Activated T-cell treated with anti-CD3 and anti-CD28 coated beads, Interleukin-2, amount 50 U/mL, for 1 hour (primary cell): ENCODE data around the gene TLR6.
"Not testable (repeated sequence)": the region's sequence is repeated elsewhere in the genome, so short reads cannot be mapped to it uniquely, and the experiment has no call there.

ENCODE experiments used
- DNase-seq: peaks from one replicate; pipeline ENCODE4 v3.0.0-alpha.2; 2020

TLR6 gene

GRCh38 chr4:38821739-38822138, 34.9 kb downstream of the TLR6 start:
- DNase-seq = no peak

GRCh38 chr4:38820329-38821061, 36.1 kb downstream of the TLR6 start:
- no peak for DNase-seq

GRCh38 chr4:38819569-38819968, 37.0 kb downstream of the TLR6 start:
- no peak for DNase-seq

- no peak for DNase-seq
Observed at GRCh38 chr4:38818441-38818976, 38.1 kb downstream of the TLR6 start.

- no peak for DNase-seq
Observed at GRCh38 chr4:38815885-38816782, 40.5 kb downstream of the TLR6 start.

- DNase-seq = no peak
Observed at GRCh38 chr4:38814386-38814785, 42.2 kb downstream of the TLR6 start.

- DNase-seq = no peak
Observed at GRCh38 chr4:38811297-38811696, 45.3 kb downstream of the TLR6 start.

GRCh38 chr4:38807462-38807861, 49.2 kb downstream of the TLR6 start:
- DNase-seq = not testable (repeated sequence)

GRCh38 chr4:38806251-38806650, 50.4 kb downstream of the TLR6 start:
- DNase-seq = not testable (repeated sequence)

GRCh38 chr4:38805530-38806145, 51.0 kb downstream of the TLR6 start:
- DNase-seq = no peak

- no peak for DNase-seq
Observed at GRCh38 chr4:38804654-38805295, 51.8 kb downstream of the TLR6 start, which contains the start of gene TLR1. TSS of gene TLR1 (minus strand) at chr4:38804791. CDS start at chr4:38798831, 5,960 bp downstream.

GRCh38 chr4:38803833-38804653, 52.6 kb downstream of the TLR6 start:
- DNase-seq = no peak

- no peak for DNase-seq
Observed at GRCh38 chr4:38802561-38803355, 53.9 kb downstream of the TLR6 start.

GRCh38 chr4:38800961-38801450, 55.6 kb downstream of the TLR6 start:
- DNase-seq = no peak

GRCh38 chr4:38800366-38800765, 56.3 kb downstream of the TLR6 start:
- DNase-seq = no peak

- no peak for DNase-seq
Observed at GRCh38 chr4:38795087-38795486, 61.5 kb downstream of the TLR6 start.

GRCh38 chr4:38794051-38794450, 62.6 kb downstream of the TLR6 start:
- DNase-seq = no peak

- DNase-seq = no peak
Observed at GRCh38 chr4:38791010-38791409, 65.6 kb downstream of the TLR6 start.

- DNase-seq = no peak
Observed at GRCh38 chr4:38788317-38788716, 68.3 kb downstream of the TLR6 start.

GRCh38 chr4:38787693-38788092, 68.9 kb downstream of the TLR6 start:
- DNase-seq = no peak

- DNase-seq = no peak
Observed at GRCh38 chr4:38785901-38786402, 70.7 kb downstream of the TLR6 start.
